ENCODE results near the gene TBCK. TPM values are rescaled to one million over a fixed set of nuclear protein-coding genes. Genes with fewer than 3 reads are reported as not detected.

The TBCK gene
- total and polyA plus RNA-seq, 4 donors: 4.9 to 25.5 (median 15.8) TPM

DNA sequence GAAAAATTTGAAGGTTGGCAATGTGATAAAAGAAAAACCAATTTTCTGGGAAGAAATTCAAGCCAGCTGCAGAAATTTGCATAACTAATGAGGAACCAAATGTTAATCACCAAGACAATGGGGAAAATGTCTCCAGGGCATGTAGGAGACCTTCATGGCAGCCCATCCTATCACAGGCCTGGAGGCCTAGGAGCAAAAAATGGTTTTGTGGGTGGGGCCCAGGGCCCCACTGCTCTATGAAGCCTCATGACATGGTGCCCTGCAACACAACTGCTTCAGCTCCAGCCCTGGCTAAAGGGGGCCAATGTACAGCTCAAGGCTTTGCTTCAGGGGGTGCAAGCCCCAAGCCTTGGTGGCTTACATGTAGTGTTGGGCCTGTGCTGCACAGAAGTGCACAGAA, 184.0 kb downstream of the TBCK start:
- DNase-seq (ENCODE audit: low spot score): no peak
- H3K9ac ChIP-seq (ENCODE audit: low read depth in 1 of 2, low read length in 2 of 2): no peak overlapping the region
- H3K27me3 ChIP-seq (ENCODE audit: control insufficient read depth in 4 of 4, insufficient read depth in 4 of 4, low read length in 3 of 4): no peaks in the 10 kb centered on the region
- H3K27ac ChIP-seq (ENCODE audit: low read depth in 1 of 2, low read length in 2 of 2): no peak overlapping the region
- peaks cover 0 to 2% (median 0%) of the 10 kb centered on the region in 4 donors for H3K36me3 ChIP-seq (ENCODE audit: control insufficient read depth in 4 of 4, insufficient read depth in 3 of 4, low read depth in 1 of 4, low read length in 3 of 4)
- peaks cover 0 to 3% (median 0%) of the 10 kb centered on the region in 4 donors for H3K9me3 ChIP-seq (ENCODE audit: control insufficient read depth in 4 of 4, low read length in 3 of 4)
- no peak overlapping the region for H3K4me3 ChIP-seq (ENCODE audit: low read depth in 1 of 3, low read length in 3 of 3)
- H3K4me1 ChIP-seq (ENCODE audit: control insufficient read depth in 4 of 4, insufficient read depth in 4 of 4, low read length in 3 of 4): no peaks in the 10 kb centered on the region
- TF ChIP-seq HNF4A (conservative IDR thresholded peaks at IDR 0.05): no peak
- no peak for TF ChIP-seq CTCF (IDR thresholded peaks at IDR 0.05; ENCODE audit: low read depth, low read length, missing input control)
- no peak for TF ChIP-seq FOXA1 (IDR thresholded peaks at IDR 0.05)
- no peak for TF ChIP-seq JUND (IDR thresholded peaks at IDR 0.05)
- no peak for TF ChIP-seq RXRA (IDR thresholded peaks at IDR 0.05)
- TF ChIP-seq, protein P1, sequence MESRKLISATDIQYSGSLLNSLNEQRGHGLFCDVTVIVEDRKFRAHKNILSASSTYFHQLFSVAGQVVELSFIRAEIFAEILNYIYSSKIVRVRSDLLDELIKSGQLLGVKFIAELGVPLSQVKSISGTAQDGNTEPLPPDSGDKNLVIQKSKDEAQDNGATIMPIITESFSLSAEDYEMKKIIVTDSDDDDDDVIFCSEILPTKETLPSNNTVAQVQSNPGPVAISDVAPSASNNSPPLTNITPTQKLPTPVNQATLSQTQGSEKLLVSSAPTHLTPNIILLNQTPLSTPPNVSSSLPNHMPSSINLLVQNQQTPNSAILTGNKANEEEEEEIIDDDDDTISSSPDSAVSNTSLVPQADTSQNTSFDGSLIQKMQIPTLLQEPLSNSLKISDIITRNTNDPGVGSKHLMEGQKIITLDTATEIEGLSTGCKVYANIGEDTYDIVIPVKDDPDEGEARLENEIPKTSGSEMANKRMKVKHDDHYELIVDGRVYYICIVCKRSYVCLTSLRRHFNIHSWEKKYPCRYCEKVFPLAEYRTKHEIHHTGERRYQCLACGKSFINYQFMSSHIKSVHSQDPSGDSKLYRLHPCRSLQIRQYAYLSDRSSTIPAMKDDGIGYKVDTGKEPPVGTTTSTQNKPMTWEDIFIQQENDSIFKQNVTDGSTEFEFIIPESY (IDR thresholded peaks at IDR 0.05): no peak
- no peak for TF ChIP-seq EGR1 (IDR thresholded peaks at IDR 0.05; ENCODE audit: low read depth in 2 of 2)
- no peak for TF ChIP-seq HNF4G (IDR thresholded peaks at IDR 0.05)
- TF ChIP-seq, protein P2, sequence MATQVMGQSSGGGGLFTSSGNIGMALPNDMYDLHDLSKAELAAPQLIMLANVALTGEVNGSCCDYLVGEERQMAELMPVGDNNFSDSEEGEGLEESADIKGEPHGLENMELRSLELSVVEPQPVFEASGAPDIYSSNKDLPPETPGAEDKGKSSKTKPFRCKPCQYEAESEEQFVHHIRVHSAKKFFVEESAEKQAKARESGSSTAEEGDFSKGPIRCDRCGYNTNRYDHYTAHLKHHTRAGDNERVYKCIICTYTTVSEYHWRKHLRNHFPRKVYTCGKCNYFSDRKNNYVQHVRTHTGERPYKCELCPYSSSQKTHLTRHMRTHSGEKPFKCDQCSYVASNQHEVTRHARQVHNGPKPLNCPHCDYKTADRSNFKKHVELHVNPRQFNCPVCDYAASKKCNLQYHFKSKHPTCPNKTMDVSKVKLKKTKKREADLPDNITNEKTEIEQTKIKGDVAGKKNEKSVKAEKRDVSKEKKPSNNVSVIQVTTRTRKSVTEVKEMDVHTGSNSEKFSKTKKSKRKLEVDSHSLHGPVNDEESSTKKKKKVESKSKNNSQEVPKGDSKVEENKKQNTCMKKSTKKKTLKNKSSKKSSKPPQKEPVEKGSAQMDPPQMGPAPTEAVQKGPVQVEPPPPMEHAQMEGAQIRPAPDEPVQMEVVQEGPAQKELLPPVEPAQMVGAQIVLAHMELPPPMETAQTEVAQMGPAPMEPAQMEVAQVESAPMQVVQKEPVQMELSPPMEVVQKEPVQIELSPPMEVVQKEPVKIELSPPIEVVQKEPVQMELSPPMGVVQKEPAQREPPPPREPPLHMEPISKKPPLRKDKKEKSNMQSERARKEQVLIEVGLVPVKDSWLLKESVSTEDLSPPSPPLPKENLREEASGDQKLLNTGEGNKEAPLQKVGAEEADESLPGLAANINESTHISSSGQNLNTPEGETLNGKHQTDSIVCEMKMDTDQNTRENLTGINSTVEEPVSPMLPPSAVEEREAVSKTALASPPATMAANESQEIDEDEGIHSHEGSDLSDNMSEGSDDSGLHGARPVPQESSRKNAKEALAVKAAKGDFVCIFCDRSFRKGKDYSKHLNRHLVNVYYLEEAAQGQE (IDR thresholded peaks at IDR 0.05): no peak
- no peak for TF ChIP-seq RAD21 (IDR thresholded peaks at IDR 0.05)
- TF ChIP-seq, protein P3, sequence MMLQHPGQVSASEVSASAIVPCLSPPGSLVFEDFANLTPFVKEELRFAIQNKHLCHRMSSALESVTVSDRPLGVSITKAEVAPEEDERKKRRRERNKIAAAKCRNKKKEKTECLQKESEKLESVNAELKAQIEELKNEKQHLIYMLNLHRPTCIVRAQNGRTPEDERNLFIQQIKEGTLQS (IDR thresholded peaks at IDR 0.05): no peak
- TF ChIP-seq, protein P4, sequence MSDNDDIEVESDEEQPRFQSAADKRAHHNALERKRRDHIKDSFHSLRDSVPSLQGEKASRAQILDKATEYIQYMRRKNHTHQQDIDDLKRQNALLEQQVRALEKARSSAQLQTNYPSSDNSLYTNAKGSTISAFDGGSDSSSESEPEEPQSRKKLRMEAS (IDR thresholded peaks at IDR 0.05): no peak
- no peak for TF ChIP-seq TAF1 (conservative IDR thresholded peaks at IDR 0.05)
- no peak for TF ChIP-seq NR2F2 (IDR thresholded peaks at IDR 0.05)
- TF ChIP-seq FOXA2 (IDR thresholded peaks at IDR 0.05): no peak
- no peak for TF ChIP-seq GABPA (IDR thresholded peaks at IDR 0.05 in 1 of 2, conservative IDR thresholded peaks at IDR 0.05 in 1 of 2)
- TF ChIP-seq YY1 (IDR thresholded peaks at IDR 0.05): no peak
- TF ChIP-seq SP1 (IDR thresholded peaks at IDR 0.05): no peak

Measured in liver (tissue), 9 donors.